Measurements from ENCODE around the gene PRSS37. TPM values are rescaled to one million over a fixed set of nuclear protein-coding genes. Genes with fewer than 3 reads are reported as not detected.

The PRSS37 gene
- total and polyA plus RNA-seq, 2 experiments from 2014 or later: 0.13 TPM; not detected in 1

GRCh38 chr7:141874787-141875186 is 33.5 kb upstream of the PRSS37 start:
- no peak overlapping the region for H3K27ac ChIP-seq
- no peaks in the 10 kb centered on the region for H4K20me1 ChIP-seq (ENCODE audit: insufficient read depth, poor library complexity, severe bottlenecking)
- 66% methylated on average over 3 of the region's 3 CpGs for WGBS (ENCODE audit: low lambda C conversion rate, missing lambda C conversion rate)
- no peak overlapping the region for H3K4me2 ChIP-seq
- H3K4me1 ChIP-seq (ENCODE audit: insufficient read depth): no peaks in the 10 kb centered on the region
- no peaks in the 10 kb centered on the region for H3K36me3 ChIP-seq (replicated peaks; ENCODE audit: insufficient read depth, low read depth)
- H3K27me3 ChIP-seq: no peaks in the 10 kb centered on the region
- H3K9me3 ChIP-seq (ENCODE audit: low read depth): no peaks in the 10 kb centered on the region
- no peaks in the 10 kb centered on the region for H3K79me2 ChIP-seq
- DNase-seq (ENCODE audit: low spot score): no peak
- no peak overlapping the region for H3K4me3 ChIP-seq
- H3K9me2 ChIP-seq (replicated peaks; ENCODE audit: insufficient read depth): no peaks in the 10 kb centered on the region
- TF ChIP-seq, protein P1, sequence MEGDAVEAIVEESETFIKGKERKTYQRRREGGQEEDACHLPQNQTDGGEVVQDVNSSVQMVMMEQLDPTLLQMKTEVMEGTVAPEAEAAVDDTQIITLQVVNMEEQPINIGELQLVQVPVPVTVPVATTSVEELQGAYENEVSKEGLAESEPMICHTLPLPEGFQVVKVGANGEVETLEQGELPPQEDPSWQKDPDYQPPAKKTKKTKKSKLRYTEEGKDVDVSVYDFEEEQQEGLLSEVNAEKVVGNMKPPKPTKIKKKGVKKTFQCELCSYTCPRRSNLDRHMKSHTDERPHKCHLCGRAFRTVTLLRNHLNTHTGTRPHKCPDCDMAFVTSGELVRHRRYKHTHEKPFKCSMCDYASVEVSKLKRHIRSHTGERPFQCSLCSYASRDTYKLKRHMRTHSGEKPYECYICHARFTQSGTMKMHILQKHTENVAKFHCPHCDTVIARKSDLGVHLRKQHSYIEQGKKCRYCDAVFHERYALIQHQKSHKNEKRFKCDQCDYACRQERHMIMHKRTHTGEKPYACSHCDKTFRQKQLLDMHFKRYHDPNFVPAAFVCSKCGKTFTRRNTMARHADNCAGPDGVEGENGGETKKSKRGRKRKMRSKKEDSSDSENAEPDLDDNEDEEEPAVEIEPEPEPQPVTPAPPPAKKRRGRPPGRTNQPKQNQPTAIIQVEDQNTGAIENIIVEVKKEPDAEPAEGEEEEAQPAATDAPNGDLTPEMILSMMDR (IDR thresholded peaks at IDR 0.05; ENCODE audit: poor library complexity): no peak
- TF ChIP-seq EZH2 (IDR thresholded peaks at IDR 0.05; ENCODE audit: borderline replicate concordance): no peak
- TF ChIP-seq EZH2phosphoT487 (IDR thresholded peaks at IDR 0.05; ENCODE audit: low read depth, severe bottlenecking, unreplicated experiment): no peak
- H2AFZ ChIP-seq: no peak overlapping the region

GRCh38 chr7:141872931-141873330 is 31.6 kb upstream of the PRSS37 start:
- Histone ChIP-seq H3K9me3 (ENCODE audit: low read depth) (no peaks in the 10 kb centered on the region), H3K79me2 (no peaks in the 10 kb centered on the region), H3K4me2 (no peak overlapping the region), H3K4me3 (no peak overlapping the region), H3K36me3 (replicated peaks; ENCODE audit: insufficient read depth, low read depth) (no peaks in the 10 kb centered on the region), H3K4me1 (ENCODE audit: insufficient read depth) (no peaks in the 10 kb centered on the region), H4K20me1 (ENCODE audit: insufficient read depth, poor library complexity, severe bottlenecking) (no peaks in the 10 kb centered on the region), H3K27ac (no peak overlapping the region), H2AFZ (no peak overlapping the region), H3K27me3 (no peaks in the 10 kb centered on the region), H3K9me2 (replicated peaks; ENCODE audit: insufficient read depth) (no peaks in the 10 kb centered on the region)
- TF ChIP-seq, protein P1 (IDR thresholded peaks at IDR 0.05; ENCODE audit: poor library complexity): no peak
- WGBS (ENCODE audit: low lambda C conversion rate, missing lambda C conversion rate): 98% methylated on average over 3 of the region's 3 CpGs
- no peak for DNase-seq (ENCODE audit: low spot score)

GRCh38 chr7:141866974-141867373 is 25.7 kb upstream of the PRSS37 start:
- no peaks in the 10 kb centered on the region for H4K20me1 ChIP-seq (ENCODE audit: insufficient read depth, poor library complexity, severe bottlenecking)
- TF ChIP-seq EZH2 (IDR thresholded peaks at IDR 0.05; ENCODE audit: borderline replicate concordance) (no peak), EZH2phosphoT487 (IDR thresholded peaks at IDR 0.05; ENCODE audit: low read depth, severe bottlenecking, unreplicated experiment) (no peak)
- TF ChIP-seq, protein P1 (IDR thresholded peaks at IDR 0.05; ENCODE audit: poor library complexity): no peak
- no peaks in the 10 kb centered on the region for H3K9me2 ChIP-seq (replicated peaks; ENCODE audit: insufficient read depth)
- no peaks in the 10 kb centered on the region for H3K4me1 ChIP-seq (ENCODE audit: insufficient read depth)
- no peaks in the 10 kb centered on the region for H3K9me3 ChIP-seq (ENCODE audit: low read depth)
- H3K27me3 ChIP-seq: no peaks in the 10 kb centered on the region
- WGBS (ENCODE audit: low lambda C conversion rate, missing lambda C conversion rate): 90% methylated on average over 2 of the region's 2 CpGs
- no peaks in the 10 kb centered on the region for H3K36me3 ChIP-seq (replicated peaks; ENCODE audit: insufficient read depth, low read depth)
- no peaks in the 10 kb centered on the region for H3K79me2 ChIP-seq
- H2AFZ ChIP-seq: no peak overlapping the region
- no peak overlapping the region for H3K27ac ChIP-seq
- H3K4me2 ChIP-seq: no peak overlapping the region
- H3K4me3 ChIP-seq: no peak overlapping the region
- no peak for DNase-seq (ENCODE audit: low spot score)

All from hepatocyte (in vitro differentiated cells).